Measurements from ENCODE around the gene LEO1. TPM values are rescaled to one million over a fixed set of nuclear protein-coding genes. Genes with fewer than 3 reads are reported as not detected.

Gene LEO1
- 20.5 and 24.6 TPM in 2 replicates for total RNA-seq

DNA sequence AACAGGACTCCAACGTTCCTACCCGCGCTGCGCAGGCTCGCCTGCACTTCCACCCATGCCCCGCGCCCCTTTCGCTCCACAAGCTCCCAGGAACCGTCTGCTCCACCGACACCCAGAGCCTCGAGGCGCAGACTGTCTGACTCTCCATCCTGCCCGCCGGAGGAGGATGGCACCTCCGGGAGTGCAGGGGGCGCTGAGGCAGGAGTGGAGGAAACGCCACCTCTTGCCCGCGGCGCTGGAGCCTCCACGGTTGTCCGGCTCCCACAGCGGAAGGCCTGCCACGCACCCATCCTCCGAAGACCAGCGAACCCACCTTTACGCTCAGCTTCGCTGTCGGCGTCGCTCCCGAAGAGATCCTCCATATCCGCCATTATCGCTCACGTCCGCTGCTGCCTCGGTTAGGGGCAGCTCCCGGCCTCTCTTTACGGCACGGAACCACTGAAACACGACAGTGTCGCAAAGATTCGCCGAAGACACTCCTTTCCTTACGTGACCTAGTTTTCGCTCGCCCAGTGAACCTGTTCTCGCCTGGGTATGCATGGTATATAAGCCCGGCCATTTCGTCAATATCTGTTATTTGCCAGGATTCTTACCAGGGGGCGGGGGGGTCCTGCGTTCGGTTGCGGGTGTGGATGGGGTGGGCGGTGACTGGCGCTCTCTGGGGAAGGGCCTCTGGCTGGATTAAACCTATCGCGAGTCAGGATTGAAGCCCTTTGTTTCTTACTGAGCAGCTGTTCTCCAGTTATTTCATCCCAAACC is at the start of gene LEO1:
Gene LEO1, minus strand, starts transcription at position 404 of the 759 bp plus-strand sequence. Its CDS starts 33 bp downstream, at position 371.

DNA sequence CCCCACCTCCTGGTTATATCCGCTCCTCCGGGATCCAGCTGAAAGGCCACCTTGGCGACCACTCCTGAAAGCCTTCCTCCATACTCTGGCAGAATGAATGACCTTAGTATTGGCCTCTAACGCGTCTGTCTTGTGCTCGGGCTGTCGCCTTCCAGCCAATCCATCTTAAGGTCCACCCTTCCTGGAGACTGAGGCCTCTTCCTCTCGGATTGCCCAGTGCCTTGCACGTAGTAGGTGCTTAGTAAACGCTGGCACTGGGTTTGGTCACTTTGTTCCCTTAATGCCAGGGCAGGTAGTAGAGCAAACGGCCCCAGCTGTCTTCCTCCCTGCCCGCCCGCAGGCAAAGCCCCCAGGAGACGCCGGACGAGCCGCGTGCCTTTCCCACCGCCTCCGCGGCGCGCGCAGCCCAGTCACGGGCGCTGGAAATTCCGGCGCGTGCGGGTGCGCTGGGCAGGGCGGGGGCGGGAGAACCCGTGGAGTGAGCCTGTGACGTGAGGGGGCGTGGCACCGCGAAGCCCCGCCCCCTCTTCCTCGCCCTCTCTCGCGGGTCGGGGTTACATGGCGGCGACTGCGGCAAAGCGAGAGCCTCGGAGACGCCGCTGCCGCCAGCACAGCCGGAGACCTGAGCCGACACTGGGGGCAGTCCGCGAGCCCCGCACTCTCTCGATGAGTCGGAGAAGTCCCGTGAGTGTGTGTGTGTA is 47.3 kb upstream of the LEO1 start, which contains the start of gene MAPK6:
Gene MAPK6, plus strand, starts transcription at position 527 of the 701 bp plus-strand sequence. CDS start 27,242 bp downstream, outside the sequence.

Other genes with a start within 250 kb of the LEO1 start
- gene LYSMD2, start 234.1 kb downstream of the LEO1 start, total RNA-seq, result 9.6 and 13.9 TPM in 2 replicates
- 4.3 and 5.5 TPM in 2 replicates for gene TMOD2, start 220.2 kb downstream of the LEO1 start, total RNA-seq
- gene TMOD3, start 142.1 kb downstream of the LEO1 start, total RNA-seq, result 72.8 and 81.4 TPM in 2 replicates
- gene MAPK6, start 47.4 kb upstream of the LEO1 start, total RNA-seq, result 122 and 215 TPM in 2 replicates
- gene BCL2L10, start 141.0 kb upstream of the LEO1 start, total RNA-seq, result 1.4 and 3.6 TPM in 2 replicates
- gene GNB5, start 219.6 kb upstream of the LEO1 start, total RNA-seq, result 43.9 and 46.9 TPM in 2 replicates

Data from tracheal epithelial cell (primary cell).